Right lobe of liver (tissue), 6 donors: Measurements from ENCODE around the gene PRKN. TPM values are rescaled to one million over a fixed set of nuclear protein-coding genes. Genes with fewer than 3 reads are reported as not detected.

Source experiments
- ATAC-seq, 4 donors: fragments of 200-7000 bp; cut with Tn5 transposase; one replicate each; pipeline ENCODE4 v1.9.1; 2020; ENCODE audit warnings: mild to moderate bottlenecking in 4 of 4, moderate library complexity in 4 of 4
- DNase-seq, 3 donors: peaks; one replicate each; pipeline ENCODE4 v3.0.0-alpha.2; 2020
- H3K27ac ChIP-seq, 3 donors: fragments of 200-600 bp; one replicate each; pipeline ENCODE4 v1.8.0; 2022
- H3K27me3 ChIP-seq, 2 donors: fragments of 200-600 bp; one replicate each; pipeline ENCODE4 v1.8.0; 2022
- H3K36me3 ChIP-seq, 4 donors: fragments of 200-600 bp; sonication (generic) in 1 of 4; one replicate each; pipeline versions ENCODE4 v1.5.1 to v1.8.0; 2017 to 2022; ENCODE audit warnings: control low read depth in 1 of 4
- H3K4me1 ChIP-seq, 4 donors: fragments of 200-600 bp; sonication (generic) in 1 of 4; one replicate each; pipeline versions ENCODE4 v1.5.1 to v1.8.0; 2017 to 2022; ENCODE audit warnings: control low read depth in 1 of 4
- H3K4me3 ChIP-seq, 3 donors: fragments of 200-600 bp; one replicate each; pipeline ENCODE4 v1.8.0; 2022
- H3K9me3 ChIP-seq, 4 donors: fragments of 200-600 bp; sonication (generic) in 1 of 4; one replicate each; pipeline versions ENCODE4 v1.5.1 to v1.8.0; 2017 to 2022; ENCODE audit warnings: control low read depth in 1 of 4
- CTCF ChIP-seq, 4 donors: fragments of 200-600 bp in 3 of 4; fragments of 450-650 bp in 1 of 4; IDR thresholded peaks; one replicate each; pipeline versions ENCODE4 v1.5.1 to v1.8.0; 2016 to 2022; ENCODE audit warnings: antibody characterized with exemption in 4 of 4, mild to moderate bottlenecking in 2 of 4
- POLR2A ChIP-seq: fragments of 450-650 bp; IDR thresholded peaks from one replicate; pipeline ENCODE4 v1.6.1; 2017; ENCODE audit warnings: antibody characterized with exemption, mild to moderate bottlenecking
- WGBS: methylation state at CpG from one replicate; pipeline ENCODE4 v1.1.6; 2018; ENCODE audit warnings: low coverage, low lambda C conversion rate; ENCODE audit not compliant: insufficient coverage; ENCODE audit errors: missing lambda C conversion rate; 5-methylcytosine and 5-hydroxymethylcytosine counted together
- intact Hi-C, 2 donors: fragments of 100-400 bp; cut with DNase I; formaldehyde crosslinking; loops; one replicate each; pipeline versions ENCODE4 v1.11.2 to v1.14.1; 2022
- total RNA-seq, 6 experiments: library from RNA; depleted of rRNA in 2 of 6; stranded (reverse); fragments of >200 nt in 2 of 6; fragmentation: NEBNext Ultra II Directional in 3 of 6; extraction: Animal tissue kit (Norgen Biotek cat#: 25700) in 3 of 6; gene quantifications; one replicate each; pipeline versions ENCODE4 v1.1.0 to v1.2.4, GENCODE V29; 2016 to 2023
- donor health status: DM: no; HTN: yes; CAD: no.
- donor health status: DM: no; HTN: no; CAD: no.
- donor health status: DM: no; HTN: no; CAD: no.
- donor health status: DM: no; HTN: yes; CAD: no.
- donor health status: DM: no; HTN: yes; CAD: no.

The PRKN gene
- total RNA-seq, 6 experiments from 2014 or later, result 1.1 to 3.7 (median 2.2) TPM

- 73% methylated on average over 1 of the region's 1 CpG for WGBS
- no peak for TF ChIP-seq CTCF (IDR thresholded peaks at IDR 0.05)
- no peak for TF ChIP-seq POLR2A
- no peaks in the 10 kb centered on the region for H3K9me3 ChIP-seq
- no peaks in the 10 kb centered on the region for H3K4me1 ChIP-seq
- ATAC-seq (no peak), DNase-seq (no peak)
- intact Hi-C loops, result no loop called here
- no peak overlapping the region for H3K27ac ChIP-seq
- no peaks in the 10 kb centered on the region for H3K36me3 ChIP-seq
- no peak overlapping the region for H3K4me3 ChIP-seq
- no peaks in the 10 kb centered on the region for H3K27me3 ChIP-seq
Measured at GRCh38 chr6:161651949-161652348, 1075.6 kb downstream of the PRKN start.

- Histone ChIP-seq H3K27ac (no peak overlapping the region), H3K4me1 (no peaks in the 10 kb centered on the region), H3K27me3 (no peaks in the 10 kb centered on the region), H3K9me3 (no peaks in the 10 kb centered on the region), H3K4me3 (no peak overlapping the region), H3K36me3 (no peaks in the 10 kb centered on the region)
- DNase-seq, result no peak
- 41% methylated on average over 2 of the region's 4 CpGs for WGBS
- intact Hi-C loops, result no loop called here
- TF ChIP-seq POLR2A (no peak), CTCF (IDR thresholded peaks at IDR 0.05) (no peak)
- no peak for ATAC-seq
Measured at GRCh38 chr6:161649841-161650240, 1077.7 kb downstream of the PRKN start.

- no peaks in the 10 kb centered on the region for H3K27me3 ChIP-seq
- no peak for TF ChIP-seq CTCF (IDR thresholded peaks at IDR 0.05)
- H3K4me3 ChIP-seq, result no peak overlapping the region
- WGBS, result 93% methylated on average over 2 of the region's 2 CpGs
- intact Hi-C loops, result no loop called here
- H3K36me3 ChIP-seq, result no peaks in the 10 kb centered on the region
- ATAC-seq, result no peak
- no peaks in the 10 kb centered on the region for H3K9me3 ChIP-seq
- H3K4me1 ChIP-seq, result no peaks in the 10 kb centered on the region
- no peak for DNase-seq
- H3K27ac ChIP-seq, result no peak overlapping the region
Measured at GRCh38 chr6:161649068-161649467, 1078.5 kb downstream of the PRKN start.

GRCh38 chr6:161647234-161647633 lies 1080.3 kb downstream of the PRKN start:
- Histone ChIP-seq H3K27ac (no peak overlapping the region), H3K4me1 (no peaks in the 10 kb centered on the region), H3K27me3 (no peaks in the 10 kb centered on the region), H3K9me3 (no peaks in the 10 kb centered on the region), H3K36me3 (no peaks in the 10 kb centered on the region), H3K4me3 (no peak overlapping the region)
- DNase-seq (no peak), ATAC-seq (no peak)
- 49% methylated on average over 4 of the region's 4 CpGs for WGBS
- intact Hi-C loops, result no loop called here
- TF ChIP-seq CTCF (IDR thresholded peaks at IDR 0.05) (no peak), POLR2A (no peak)

- DNase-seq, result no peak
- WGBS, result 68% methylated on average over 4 of the region's 7 CpGs
- no peak for ATAC-seq
- intact Hi-C loops, result no loop called here
- Histone ChIP-seq H3K27ac (no peak overlapping the region), H3K4me3 (no peak overlapping the region), H3K36me3 (no peaks in the 10 kb centered on the region), H3K4me1 (no peaks in the 10 kb centered on the region), H3K27me3 (no peaks in the 10 kb centered on the region), H3K9me3 (no peaks in the 10 kb centered on the region)
- no peak for TF ChIP-seq POLR2A
Measured at GRCh38 chr6:161644521-161644920, 1083.0 kb downstream of the PRKN start.
